DMS153 treated with DMSO at 0.1 percent for 48 hours (cell line): ENCODE results near the gene PRR30.
A peak's percentile ranks its signal among the peaks of the same experiment; 100 is the strongest.

ENCODE experiments used
- DNase-seq: peaks from one replicate; lab custom pipeline; 2025; ENCODE audit not compliant: unreplicated experiment; lab: John Stamatoyannopoulos, UW

The PRR30 gene

DNA sequence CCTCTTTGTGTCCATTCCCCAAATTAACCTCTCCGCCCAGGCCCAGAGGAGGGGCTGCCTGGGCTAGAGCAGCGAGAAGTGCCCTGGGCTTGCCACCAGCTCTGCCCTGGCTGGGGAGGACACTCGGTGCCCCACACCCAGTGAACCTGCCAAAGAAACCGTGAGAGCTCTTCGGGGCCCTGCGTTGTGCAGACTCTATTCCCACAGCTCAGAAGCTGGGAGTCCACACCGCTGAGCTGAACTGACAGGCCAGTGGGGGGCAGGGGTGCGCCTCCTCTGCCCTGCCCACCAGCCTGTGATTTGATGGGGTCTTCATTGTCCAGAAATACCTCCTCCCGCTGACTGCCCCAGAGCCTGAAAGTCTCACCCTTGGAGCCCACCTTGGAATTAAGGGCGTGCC is 39.2 kb downstream of the PRR30 start:
- DNase-seq: no peak

DNA sequence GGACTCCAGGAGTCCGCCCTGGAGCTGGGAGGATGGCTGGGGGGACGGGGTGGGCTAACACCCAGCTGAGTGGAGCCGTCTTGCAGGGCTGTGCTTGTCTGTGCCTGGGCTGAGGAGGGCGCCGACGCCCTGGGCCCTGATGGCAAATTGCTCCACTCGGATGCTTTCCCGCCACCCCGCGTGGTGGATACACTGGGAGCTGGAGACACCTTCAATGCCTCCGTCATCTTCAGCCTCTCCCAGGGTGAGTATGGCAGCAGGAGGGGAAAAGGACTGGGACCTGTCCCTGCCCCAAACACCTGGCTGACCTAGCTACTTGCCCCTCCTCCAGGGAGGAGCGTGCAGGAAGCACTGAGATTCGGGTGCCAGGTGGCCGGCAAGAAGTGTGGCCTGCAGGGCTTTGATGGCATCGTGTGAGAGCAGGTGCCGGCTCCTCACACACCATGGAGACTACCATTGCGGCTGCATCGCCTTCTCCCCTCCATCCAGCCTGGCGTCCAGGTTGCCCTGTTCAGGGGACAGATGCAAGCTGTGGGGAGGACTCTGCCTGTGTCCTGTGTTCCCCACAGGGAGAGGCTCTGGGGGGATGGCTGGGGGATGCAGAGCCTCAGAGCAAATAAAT is 39.8 kb downstream of the PRR30 start:
- DNase-seq: no peak

DNA sequence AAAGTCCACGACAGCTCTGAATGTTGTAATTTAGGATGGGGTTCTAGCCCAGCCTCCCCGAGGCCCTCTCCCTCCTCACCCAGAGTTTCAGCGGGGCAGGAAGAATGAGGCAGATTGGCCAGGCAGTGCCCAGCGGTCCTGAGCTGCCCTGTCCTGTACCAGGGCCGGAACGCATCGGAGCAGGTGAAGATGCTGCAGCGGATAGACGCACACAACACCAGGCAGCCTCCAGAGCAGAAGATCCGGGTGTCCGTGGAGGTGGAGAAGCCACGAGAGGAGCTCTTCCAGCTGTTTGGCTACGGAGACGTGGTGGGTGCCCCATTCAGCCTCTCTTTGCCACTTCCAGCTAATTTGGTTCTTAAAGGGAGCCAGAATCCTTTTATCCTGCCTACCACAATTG is 41.9 kb downstream of the PRR30 start:
- no peak for DNase-seq

- no peak for DNase-seq
Measured at GRCh38 chr2:27096748-27097297, 42.4 kb downstream of the PRR30 start.

GRCh38 chr2:27095745-27096651 is 43.2 kb downstream of the PRR30 start:
- DNase-seq: peak; percentile 12

GRCh38 chr2:27095427-27095744 is 43.8 kb downstream of the PRR30 start:
- DNase-seq: no peak

GRCh38 chr2:27094353-27094984 is 44.7 kb downstream of the PRR30 start:
- no peak for DNase-seq

DNA sequence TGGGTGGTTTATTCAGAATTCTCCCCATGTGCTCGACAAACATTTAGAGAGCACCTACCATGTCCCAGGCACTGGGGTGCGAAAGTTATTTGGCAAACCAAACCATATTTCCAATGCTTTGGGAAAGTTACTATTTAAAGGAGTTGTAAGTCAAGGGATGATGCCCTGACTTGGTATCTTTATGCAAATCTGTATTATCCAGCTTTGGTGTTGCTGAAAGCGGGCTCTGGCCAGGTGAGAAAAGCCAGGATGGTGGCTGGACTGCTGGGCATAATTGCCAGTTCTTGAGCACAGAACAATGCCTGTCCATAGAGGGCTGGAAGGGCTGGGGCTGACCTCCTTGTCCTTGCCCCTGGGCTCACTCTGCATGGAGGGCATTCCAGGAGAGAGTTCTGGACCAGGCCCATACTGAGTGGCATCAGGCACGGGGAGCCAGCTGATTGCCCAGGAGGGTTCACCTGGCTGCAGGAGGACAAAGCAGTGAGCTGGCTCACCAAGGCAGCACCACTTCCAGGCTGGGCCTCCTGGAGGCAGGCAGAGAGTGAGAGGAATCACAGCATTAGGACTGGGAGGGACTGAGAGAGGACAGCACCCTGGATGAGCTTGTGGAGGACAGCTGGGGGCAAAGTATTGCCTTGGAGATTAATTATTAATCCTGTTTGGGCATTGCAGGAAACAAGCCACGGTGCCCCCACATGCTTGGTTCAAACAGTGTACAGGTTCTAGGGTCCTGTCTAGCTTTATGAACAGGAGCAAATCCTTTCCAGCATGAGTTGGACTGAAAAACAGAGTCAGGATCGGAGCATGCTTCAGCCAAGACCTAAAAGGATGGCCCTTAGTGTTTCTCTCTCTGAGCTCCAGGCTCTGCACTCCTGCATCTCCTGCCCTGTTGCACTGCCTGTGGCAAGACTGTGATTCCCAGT is 45.5 kb downstream of the PRR30 start:
- no peak for DNase-seq

DNA sequence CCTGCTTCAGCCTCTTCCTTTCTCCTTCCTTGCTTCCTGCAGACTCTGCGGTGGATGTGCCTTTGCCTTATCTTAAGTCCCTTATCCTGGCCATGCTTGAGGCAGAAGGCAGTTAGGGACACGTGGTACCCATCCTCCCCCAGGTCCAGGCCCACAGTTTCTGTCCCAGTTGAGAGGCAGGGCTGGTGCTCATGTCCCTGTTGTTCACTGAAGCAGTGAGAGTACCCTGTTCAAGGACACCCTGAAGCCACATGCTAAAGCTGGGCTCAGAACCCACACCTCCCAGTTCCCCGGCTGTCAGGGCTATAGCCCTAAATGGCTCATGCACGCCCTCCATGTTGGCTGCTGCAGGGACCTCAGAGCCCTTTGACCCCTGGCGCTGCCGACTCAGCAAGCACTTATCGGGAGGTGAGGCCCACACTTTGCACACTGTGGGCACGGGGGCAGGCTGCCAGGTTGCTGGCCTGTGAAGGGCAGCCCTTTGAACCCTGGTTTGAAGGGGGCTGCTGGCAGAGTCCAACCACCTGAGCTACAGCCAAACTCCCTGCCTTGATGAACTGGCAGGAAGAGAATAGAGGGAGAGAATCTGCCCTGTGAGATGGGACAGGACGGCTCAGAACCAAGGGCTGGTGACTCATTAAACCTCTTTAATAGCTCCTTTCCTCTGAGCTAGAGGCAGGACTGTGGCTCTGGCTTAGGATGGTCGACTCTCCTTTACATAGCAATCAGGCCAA is 46.3 kb downstream of the PRR30 start:
- no peak for DNase-seq

DNA sequence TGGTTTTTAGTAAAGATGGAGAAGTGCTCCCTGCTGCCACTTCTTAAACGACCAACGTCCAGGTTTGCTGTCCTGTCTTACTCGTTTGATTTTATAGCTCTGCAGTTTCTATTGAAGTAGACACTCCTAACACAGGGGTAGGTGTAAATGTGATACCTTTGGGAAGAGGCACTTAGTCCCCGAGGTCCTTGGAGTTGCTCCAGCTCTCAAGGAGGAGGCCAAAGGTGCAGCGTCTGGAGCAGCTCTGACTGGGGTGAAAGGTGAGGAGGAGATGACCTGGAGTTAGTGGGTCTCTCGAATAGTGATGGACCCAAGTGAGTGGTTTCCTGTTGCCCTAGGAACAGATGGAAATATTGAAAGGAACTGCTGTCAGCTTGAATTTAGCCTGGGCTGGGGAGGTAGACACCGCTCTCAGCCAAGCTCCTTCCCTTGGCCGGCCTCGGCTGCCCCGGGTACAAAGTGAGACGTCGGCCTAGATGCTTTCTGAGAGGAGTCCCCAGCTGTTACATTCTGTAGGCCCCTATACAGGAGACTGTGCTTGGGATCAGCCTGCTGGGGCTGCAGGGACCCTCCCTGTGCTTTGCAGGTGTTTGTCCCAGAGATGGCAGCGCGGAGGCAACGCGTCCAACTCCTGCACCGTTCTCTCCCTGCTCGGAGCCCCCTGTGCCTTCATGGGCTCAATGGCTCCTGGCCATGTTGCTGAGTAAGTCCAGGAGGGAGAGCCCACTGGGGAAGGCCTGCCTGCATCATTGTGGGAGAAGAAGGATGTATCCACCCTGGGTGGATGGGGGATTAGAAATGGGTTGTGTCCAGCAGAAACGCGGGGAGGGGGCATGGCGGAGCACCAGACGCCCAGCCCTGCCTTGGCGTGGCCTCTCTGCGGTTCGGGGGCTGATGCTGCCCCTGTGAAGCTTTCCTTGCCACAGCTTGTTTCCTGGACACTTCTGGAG is 47.2 kb downstream of the PRR30 start:
- DNase-seq: no peak

- no peak for DNase-seq
Measured at GRCh38 chr2:27089111-27089954, 49.9 kb downstream of the PRR30 start.

DNA sequence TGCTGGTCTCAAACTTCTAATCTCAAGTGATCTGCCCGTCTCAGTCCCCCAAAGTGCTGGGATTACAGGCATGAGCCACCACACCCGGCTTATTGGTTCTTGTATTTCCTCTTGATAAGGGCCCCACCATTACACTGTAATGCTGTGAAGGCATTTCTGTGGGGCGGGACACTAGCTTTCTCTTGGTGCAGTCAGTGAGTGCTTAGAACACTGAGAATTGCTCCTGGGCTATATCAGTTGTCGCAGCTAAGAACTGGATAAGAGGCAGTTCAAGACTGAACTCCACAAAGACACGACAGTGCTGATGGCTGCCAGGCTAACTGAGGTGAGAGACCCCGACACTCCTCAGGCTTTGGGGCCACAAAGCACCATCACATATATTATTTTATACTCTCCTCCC is 50.6 kb downstream of the PRR30 start:
- DNase-seq: no peak

DNA sequence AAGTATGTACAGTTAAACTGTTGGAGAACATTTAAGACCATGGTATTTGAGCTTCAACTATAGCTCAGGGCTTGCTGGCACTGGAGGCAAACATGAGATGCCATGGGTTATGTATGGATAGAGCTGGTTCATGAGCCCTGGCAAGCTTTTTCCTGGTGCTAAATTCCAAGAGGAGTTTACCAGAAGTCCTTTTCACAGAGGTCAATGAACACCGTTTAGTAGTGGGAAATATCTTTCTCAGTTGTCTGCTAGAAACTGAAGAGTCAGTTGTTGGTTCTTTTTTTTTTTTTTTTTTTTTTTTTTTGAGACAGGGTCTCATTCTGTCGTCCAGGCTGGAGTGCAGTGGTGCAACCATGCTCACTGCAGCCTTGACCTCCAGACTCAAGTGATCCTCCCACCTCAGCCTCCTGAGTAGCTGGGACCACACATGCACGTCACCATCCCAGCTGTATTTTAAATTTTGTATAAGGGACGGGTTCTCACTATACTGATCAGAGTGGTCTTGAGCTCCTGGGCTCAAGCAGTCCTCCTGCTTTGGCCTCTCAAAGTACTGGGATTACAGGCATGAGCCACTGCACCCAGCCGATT is 51.3 kb downstream of the PRR30 start:
- DNase-seq: no peak
